Measurements from ENCODE around the gene CHTF8.

DNA sequence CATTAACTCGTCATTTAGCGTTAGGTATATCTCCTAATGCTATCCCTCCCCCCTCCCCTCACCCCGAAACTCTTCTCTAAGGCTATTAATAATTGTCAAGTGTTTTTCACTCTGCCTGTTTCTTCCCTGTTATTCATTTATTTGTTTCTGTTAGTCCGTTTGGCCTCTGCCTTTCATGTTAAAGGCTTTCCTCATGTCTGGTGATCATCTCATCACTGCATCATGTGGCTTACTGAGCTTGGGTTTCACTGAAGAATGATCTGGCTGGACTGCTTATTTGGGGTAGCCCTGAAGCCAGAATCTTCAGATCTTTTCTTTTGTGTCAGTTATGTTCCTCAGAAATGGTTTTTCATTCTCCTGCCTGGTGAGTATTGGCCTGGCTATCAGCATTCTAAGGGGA, 9.5 kb upstream of the CHTF8 start:
- TF ChIP-seq CTCF (IDR thresholded peaks at IDR 0.05) (no peak), POLR2A (IDR thresholded peaks at IDR 0.05) (no peak), EP300 (IDR thresholded peaks at IDR 0.05) (no peak)

Measured in ovary (tissue), 3 donors.